Adrenal gland (tissue), 19 donors: Measurements from ENCODE around the gene OS9. TPM values are rescaled to one million over a fixed set of nuclear protein-coding genes. Genes with fewer than 3 reads are reported as not detected.
"Not testable (repeated sequence)": the region's sequence is repeated elsewhere in the genome, so short reads cannot be mapped to it uniquely, and the experiment has no call there.

Experiments used
- DNase-seq, 7 donors: peaks; one replicate each; pipeline ENCODE4 v3.0.0-alpha.2; 2019 to 2020
- H3K27ac ChIP-seq, 5 donors: fragments of 200-600 bp; sonication (generic) in 4 of 5; 1 replicate in 3 of 5; 2 replicates in 2 of 5; pipeline versions ENCODE4 v1.5.1 to v1.8.0; 2016 to 2020; ENCODE audit warnings: mild to moderate bottlenecking in 1 of 5
- H3K27me3 ChIP-seq: fragments of 200-600 bp; 2 replicates; pipeline ENCODE4 v1.8.0; 2021
- H3K36me3 ChIP-seq, 2 donors: fragments of 200-600 bp; replicated peaks in 1 of 2; 1 replicate in 1 of 2; 2 replicates in 1 of 2; pipeline versions ENCODE4 v1.5.1 to v1.8.0; 2018 to 2022
- H3K4me1 ChIP-seq, 2 donors: fragments of 200-600 bp; replicated peaks in 1 of 2; 1 replicate in 1 of 2; 2 replicates in 1 of 2; pipeline versions ENCODE4 v1.5.1 to v1.8.0; 2018 to 2021
- H3K4me3 ChIP-seq, 4 donors: fragments of 200-600 bp; sonication (generic) in 3 of 4; one replicate each; pipeline ENCODE4 v1.5.1; 2016 to 2018
- H3K9me3 ChIP-seq, 3 donors: fragments of 200-600 bp; sonication (generic) in 1 of 3; replicated peaks in 1 of 3; 1 replicate in 2 of 3; 2 replicates in 1 of 3; pipeline versions ENCODE4 v1.5.1 to v1.8.0; 2016 to 2021
- POLR2A ChIP-seq, 2 donors: fragments of 450-650 bp; IDR thresholded peaks; one replicate each; pipeline ENCODE4 v1.6.1; 2017; ENCODE audit warnings: antibody characterized with exemption in 2 of 2, mild to moderate bottlenecking in 2 of 2, moderate library complexity in 1 of 2
- WGBS, 4 donors: extraction: QIAGEN DNeasy Blood & Tissue Kit in 2 of 4; methylation state at CpG; one replicate each; pipeline versions ENCODE4 v1.1.5 to v1.1.7; 2013 to 2017; 5-methylcytosine and 5-hydroxymethylcytosine counted together
- intact Hi-C, 2 donors: fragments of 100-400 bp; cut with DNase I; formaldehyde crosslinking; loops; one replicate each; pipeline versions ENCODE4 v1.14.1 to v1.15.0; 2022 to 2023
- long read RNA-seq, 10 donors: library from polyadenylated mRNA in 3 of 10; unstranded in 2 of 10; stranded (forward) in 1 of 10; transcript quantifications; one replicate each; pipeline ENCODE4 v2.0.0 and lab custom pipeline, GENCODE V29; 2021 to 2026
- polyA plus RNA-seq, 3 donors: library from polyadenylated mRNA; stranded (reverse); fragments of 200-250 nt in 2 of 3; fragments of 350-450 nt in 1 of 3; fragmentation: Illumina TruSeq in 1 of 3; extraction: RNeasy Lipid Tissue Mini Kit (QIAGEN cat#74804) in 1 of 3; gene quantifications; one replicate each; pipeline ENCODE4 v1.2.3, GENCODE V29; 2013 to 2014
- total RNA-seq, 9 donors: library from RNA; depleted of rRNA in 4 of 9; stranded (reverse); fragments of >200 nt in 4 of 9; fragments of 120-200 nt in 1 of 9; fragmentation: NEBNext Ultra II Directional in 1 of 9; extraction: Animal tissue kit (Norgen Biotek cat#: 25700) in 1 of 9; gene quantifications; one replicate each; pipeline versions ENCODE4 v1.1.0 to v1.2.4, GENCODE V29; 2013 to 2023
- TF ChIP-seq, protein P1 (sequence below), 6 experiments: fragments of 450-650 bp in 4 of 6; fragments of 200-600 bp in 2 of 6; sonication (generic) in 1 of 6; IDR thresholded peaks; 1 replicate in 5 of 6; 2 replicates in 1 of 6; pipeline versions ENCODE4 v1.5.1 to v1.8.0; 2016 to 2021; ENCODE audit warnings: antibody characterized with exemption in 6 of 6, mild to moderate bottlenecking in 2 of 6, moderate library complexity in 1 of 6
- donor health status: healthy with polysubstance abuse.
- donor health status: Bipolar disorder and iron deficiency.
- donor health status: DM: yes; HTN: yes; CAD: no.
- donor health status: DM: no; HTN: no; CAD: no.
- donor health status: DM: no; HTN: no; CAD: no.
- donor health status: DM: yes; HTN: yes; CAD: no.

OS9 gene, protein sequence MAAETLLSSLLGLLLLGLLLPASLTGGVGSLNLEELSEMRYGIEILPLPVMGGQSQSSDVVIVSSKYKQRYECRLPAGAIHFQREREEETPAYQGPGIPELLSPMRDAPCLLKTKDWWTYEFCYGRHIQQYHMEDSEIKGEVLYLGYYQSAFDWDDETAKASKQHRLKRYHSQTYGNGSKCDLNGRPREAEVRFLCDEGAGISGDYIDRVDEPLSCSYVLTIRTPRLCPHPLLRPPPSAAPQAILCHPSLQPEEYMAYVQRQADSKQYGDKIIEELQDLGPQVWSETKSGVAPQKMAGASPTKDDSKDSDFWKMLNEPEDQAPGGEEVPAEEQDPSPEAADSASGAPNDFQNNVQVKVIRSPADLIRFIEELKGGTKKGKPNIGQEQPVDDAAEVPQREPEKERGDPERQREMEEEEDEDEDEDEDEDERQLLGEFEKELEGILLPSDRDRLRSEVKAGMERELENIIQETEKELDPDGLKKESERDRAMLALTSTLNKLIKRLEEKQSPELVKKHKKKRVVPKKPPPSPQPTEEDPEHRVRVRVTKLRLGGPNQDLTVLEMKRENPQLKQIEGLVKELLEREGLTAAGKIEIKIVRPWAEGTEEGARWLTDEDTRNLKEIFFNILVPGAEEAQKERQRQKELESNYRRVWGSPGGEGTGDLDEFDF
- total RNA-seq (100 to 1,000 TPM; 157 to 428 (median 293) TPM), polyA plus RNA-seq (100 to 1,000 TPM; 155 to 282 (median 234) TPM)
- long read RNA-seq, donor 1, transcript OS9-202 (15 exons, 2,691 nt), result minor isoform, 12 of 55 reads
- long read RNA-seq, donor 1, transcript OS9-216 (3 exons, 564 nt), result major isoform, 14 of 55 reads
- long read RNA-seq, donor 1, partial matches to known transcripts, result 22 of 55 reads
- long read RNA-seq, donor 1, other reads (novel, unspliced or antisense), result 0 of 55 reads
- long read RNA-seq, donor 2, transcript OS9-202 (15 exons, 2,691 nt), result minor isoform, 8 of 24 reads
- long read RNA-seq, donor 2, transcript OS9-216 (3 exons, 564 nt), result major isoform, 10 of 24 reads
- long read RNA-seq, donor 2, partial matches to known transcripts, result 0 of 24 reads
- long read RNA-seq, donor 2, other reads (novel, unspliced or antisense), result 0 of 24 reads
- long read RNA-seq, donor 3, transcript OS9-216 (3 exons, 564 nt), result major isoform, 9 of 24 reads
- long read RNA-seq, donor 3, partial matches to known transcripts, result 5 of 24 reads
- long read RNA-seq, donor 3, other reads (novel, unspliced or antisense), result 0 of 24 reads
- long read RNA-seq, donor 4, transcript OS9-201 (14 exons, 2,505 nt), result minor isoform, 8 of 125 reads
- long read RNA-seq, donor 4, transcript OS9-220 (14 exons, 2,135 nt), result minor isoform, 23 of 125 reads
- long read RNA-seq, donor 4, transcript OS9-202 (15 exons, 2,691 nt), result major isoform, 48 of 125 reads
- long read RNA-seq, donor 4, partial matches to known transcripts, result 14 of 125 reads
- long read RNA-seq, donor 4, other reads (novel, unspliced or antisense), result 27 of 125 reads
- long read RNA-seq, donor 5, transcript OS9-201 (14 exons, 2,505 nt), result minor isoform, 53 of 696 reads
- long read RNA-seq, donor 5, transcript OS9-202 (15 exons, 2,691 nt), result major isoform, 311 of 696 reads
- long read RNA-seq, donor 5, transcript OS9-220 (14 exons, 2,135 nt), result minor isoform, 125 of 696 reads
- long read RNA-seq, donor 5, transcript OS9-204 (15 exons, 2,091 nt), result minor isoform, 20 of 696 reads
- long read RNA-seq, donor 5, partial matches to known transcripts, result 20 of 696 reads
- long read RNA-seq, donor 5, other reads (novel, unspliced or antisense), result 159 of 696 reads
- long read RNA-seq, donor 6, transcript OS9-202 (15 exons, 2,691 nt), result major isoform, 27 of 99 reads
- long read RNA-seq, donor 6, transcript OS9-220 (14 exons, 2,135 nt), result minor isoform, 23 of 99 reads
- long read RNA-seq, donor 6, transcript OS9-201 (14 exons, 2,505 nt), result minor isoform, 8 of 99 reads
- long read RNA-seq, donor 6, partial matches to known transcripts, result 15 of 99 reads
- long read RNA-seq, donor 6, other reads (novel, unspliced or antisense), result 23 of 99 reads
- long read RNA-seq, donor 7, transcript OS9-216 (3 exons, 564 nt), result major isoform, 10 of 52 reads
- long read RNA-seq, donor 7, partial matches to known transcripts, result 22 of 52 reads
- long read RNA-seq, donor 7, other reads (novel, unspliced or antisense), result 9 of 52 reads
- long read RNA-seq, donor 8, transcript OS9-216 (3 exons, 564 nt), result minor isoform, 13 of 68 reads
- long read RNA-seq, donor 8, transcript OS9-201 (14 exons, 2,505 nt), result minor isoform, 9 of 68 reads
- long read RNA-seq, donor 8, transcript OS9-202 (15 exons, 2,691 nt), result major isoform, 14 of 68 reads
- long read RNA-seq, donor 8, partial matches to known transcripts, result 14 of 68 reads
- long read RNA-seq, donor 8, other reads (novel, unspliced or antisense), result 8 of 68 reads
- long read RNA-seq, donor 9, transcript OS9-216 (3 exons, 564 nt), result minor isoform, 8 of 40 reads
- long read RNA-seq, donor 9, transcript OS9-202 (15 exons, 2,691 nt), result major isoform, 9 of 40 reads
- long read RNA-seq, donor 9, partial matches to known transcripts, result 18 of 40 reads
- long read RNA-seq, donor 9, other reads (novel, unspliced or antisense), result 0 of 40 reads
- long read RNA-seq, donor 10, transcript OS9-216 (3 exons, 564 nt), result major isoform, 7 of 15 reads
- long read RNA-seq, donor 10, transcript OS9-202 (15 exons, 2,691 nt), result minor isoform, 6 of 15 reads
- long read RNA-seq, donor 10, partial matches to known transcripts, result 0 of 15 reads
- long read RNA-seq, donor 10, other reads (novel, unspliced or antisense), result 0 of 15 reads

GRCh38 chr12:57693659-57694458 lies at the start of gene OS9:
TSS of gene OS9 (plus strand) at chr12:57694132. CDS start at chr12:57694162, 30 bp downstream.
- no peaks in the 10 kb centered on the region for H3K9me3 ChIP-seq
- H3K4me3 ChIP-seq, result peak within 1 kb of the TSS; percentile 67 to 85 (median 82)
- H3K27me3 ChIP-seq, result peaks cover 6% of the 10 kb centered on the region
- H3K27ac ChIP-seq, result peak within 1 kb of the TSS in 4 of 5 donors; percentile 41 to 83 (median 70)
- DNase-seq, result peak; percentile 96 to 100 (median 99)
- 0 to 1% (median 0%) methylated on average over 34 to 45 of the region's 45 CpGs for WGBS, 4 donors
- intact Hi-C loops, result no loop called here
- H3K4me1 ChIP-seq, result peaks cover 8% of the 10 kb centered on the region in 2 donors
- peaks cover 0 to 26% of the 10 kb centered on the region in 2 donors for H3K36me3 ChIP-seq
- TF ChIP-seq POLR2A (IDR thresholded peaks at IDR 0.05), result peak; percentile 74 to 87
- TF ChIP-seq, protein P1, sequence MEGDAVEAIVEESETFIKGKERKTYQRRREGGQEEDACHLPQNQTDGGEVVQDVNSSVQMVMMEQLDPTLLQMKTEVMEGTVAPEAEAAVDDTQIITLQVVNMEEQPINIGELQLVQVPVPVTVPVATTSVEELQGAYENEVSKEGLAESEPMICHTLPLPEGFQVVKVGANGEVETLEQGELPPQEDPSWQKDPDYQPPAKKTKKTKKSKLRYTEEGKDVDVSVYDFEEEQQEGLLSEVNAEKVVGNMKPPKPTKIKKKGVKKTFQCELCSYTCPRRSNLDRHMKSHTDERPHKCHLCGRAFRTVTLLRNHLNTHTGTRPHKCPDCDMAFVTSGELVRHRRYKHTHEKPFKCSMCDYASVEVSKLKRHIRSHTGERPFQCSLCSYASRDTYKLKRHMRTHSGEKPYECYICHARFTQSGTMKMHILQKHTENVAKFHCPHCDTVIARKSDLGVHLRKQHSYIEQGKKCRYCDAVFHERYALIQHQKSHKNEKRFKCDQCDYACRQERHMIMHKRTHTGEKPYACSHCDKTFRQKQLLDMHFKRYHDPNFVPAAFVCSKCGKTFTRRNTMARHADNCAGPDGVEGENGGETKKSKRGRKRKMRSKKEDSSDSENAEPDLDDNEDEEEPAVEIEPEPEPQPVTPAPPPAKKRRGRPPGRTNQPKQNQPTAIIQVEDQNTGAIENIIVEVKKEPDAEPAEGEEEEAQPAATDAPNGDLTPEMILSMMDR (IDR thresholded peaks at IDR 0.05), result peak; percentile 61 to 91 (median 84)

- H3K27ac ChIP-seq, H3K4me3 ChIP-seq, H3K9me3 ChIP-seq, intact Hi-C loops, H3K27me3 ChIP-seq, H3K36me3 ChIP-seq, H3K4me1 ChIP-seq, DNase-seq: not testable (repeated sequence)
- WGBS, 4 donors, result 64 to 70% (median 67%) methylated on average over 10 to 13 of the region's 13 CpGs
Measured at GRCh38 chr12:57645990-57646658, 47.8 kb upstream of the OS9 start.

GRCh38 chr12:57646659-57647049 lies 47.3 kb upstream of the OS9 start:
- H3K4me1 ChIP-seq, H3K4me3 ChIP-seq, intact Hi-C loops, DNase-seq, H3K36me3 ChIP-seq, H3K9me3 ChIP-seq, H3K27ac ChIP-seq, H3K27me3 ChIP-seq: not testable (repeated sequence)
- 82 to 91% (median 90%) methylated on average over 6 to 9 of the region's 15 CpGs; no CpG with 5 or more reads in 1 of the 4 donors for WGBS, 4 donors
